Measurements from ENCODE around the gene SLC25A51.
"Not testable (repeated sequence)": the region's sequence is repeated elsewhere in the genome, so short reads cannot be mapped to it uniquely, and the experiment has no call there.

Gene SLC25A51

DNA sequence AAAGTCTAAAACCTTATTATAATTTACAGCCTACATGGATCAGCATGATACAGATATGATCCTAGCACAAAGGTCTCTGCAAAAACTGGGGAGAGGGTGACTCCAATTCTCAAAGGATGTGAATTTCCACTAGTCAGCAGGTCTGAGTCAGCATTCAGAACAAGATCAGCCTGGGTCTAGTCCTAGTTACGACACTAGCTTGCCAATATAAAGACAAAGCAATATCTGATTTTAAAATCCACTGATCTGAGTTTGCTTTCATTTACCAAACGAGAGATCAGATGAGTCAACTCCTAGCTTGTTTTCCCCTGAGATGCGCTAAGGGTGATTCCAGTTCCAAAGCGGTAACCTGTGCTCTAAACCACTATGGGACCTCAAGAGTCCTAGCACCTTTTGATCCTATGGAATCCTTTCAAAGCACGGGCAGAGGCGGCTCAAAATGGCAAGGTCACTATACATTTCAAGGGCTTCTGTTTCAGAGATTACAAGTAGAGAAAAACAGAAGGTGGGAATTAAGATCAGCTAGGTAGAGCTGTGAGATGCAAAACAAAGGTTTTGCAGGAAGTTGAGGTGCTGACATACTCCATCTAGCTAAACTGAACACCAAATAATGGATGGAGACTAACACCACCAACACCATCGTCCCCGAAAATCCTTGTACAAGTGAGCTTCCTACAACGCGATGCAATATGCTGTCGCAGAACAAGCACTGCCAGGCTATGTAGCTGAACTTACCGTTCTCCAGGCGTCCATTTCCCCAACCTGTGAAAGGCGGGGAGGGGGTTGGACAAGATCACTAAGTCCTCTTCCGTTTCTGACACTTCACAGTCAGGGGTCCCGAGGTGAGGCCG is 906 bp downstream of the SLC25A51 start:
- peak overlapping the region; percentile 91 for H3K27ac ChIP-seq
- H3K9me3 ChIP-seq = no peaks in the 10 kb centered on the region
- H3K4me1 ChIP-seq (ENCODE audit: control insufficient read depth in 1 of 2, insufficient read depth in 1 of 2, low read depth in 1 of 2, low read length in 1 of 2) = peaks cover 45 to 59% of the 10 kb centered on the region in 2 experiments
- H3K27me3 ChIP-seq = no peaks in the 10 kb centered on the region
- TF ChIP-seq, protein P1, sequence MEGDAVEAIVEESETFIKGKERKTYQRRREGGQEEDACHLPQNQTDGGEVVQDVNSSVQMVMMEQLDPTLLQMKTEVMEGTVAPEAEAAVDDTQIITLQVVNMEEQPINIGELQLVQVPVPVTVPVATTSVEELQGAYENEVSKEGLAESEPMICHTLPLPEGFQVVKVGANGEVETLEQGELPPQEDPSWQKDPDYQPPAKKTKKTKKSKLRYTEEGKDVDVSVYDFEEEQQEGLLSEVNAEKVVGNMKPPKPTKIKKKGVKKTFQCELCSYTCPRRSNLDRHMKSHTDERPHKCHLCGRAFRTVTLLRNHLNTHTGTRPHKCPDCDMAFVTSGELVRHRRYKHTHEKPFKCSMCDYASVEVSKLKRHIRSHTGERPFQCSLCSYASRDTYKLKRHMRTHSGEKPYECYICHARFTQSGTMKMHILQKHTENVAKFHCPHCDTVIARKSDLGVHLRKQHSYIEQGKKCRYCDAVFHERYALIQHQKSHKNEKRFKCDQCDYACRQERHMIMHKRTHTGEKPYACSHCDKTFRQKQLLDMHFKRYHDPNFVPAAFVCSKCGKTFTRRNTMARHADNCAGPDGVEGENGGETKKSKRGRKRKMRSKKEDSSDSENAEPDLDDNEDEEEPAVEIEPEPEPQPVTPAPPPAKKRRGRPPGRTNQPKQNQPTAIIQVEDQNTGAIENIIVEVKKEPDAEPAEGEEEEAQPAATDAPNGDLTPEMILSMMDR (IDR thresholded peaks at IDR 0.05) = no peak
- H3K4me3 ChIP-seq (ENCODE audit: low read depth in 1 of 2, low read length in 1 of 2) = peak overlapping the region; percentile 85 to 91
- peaks cover 7% of the 10 kb centered on the region for H3K36me3 ChIP-seq

DNA sequence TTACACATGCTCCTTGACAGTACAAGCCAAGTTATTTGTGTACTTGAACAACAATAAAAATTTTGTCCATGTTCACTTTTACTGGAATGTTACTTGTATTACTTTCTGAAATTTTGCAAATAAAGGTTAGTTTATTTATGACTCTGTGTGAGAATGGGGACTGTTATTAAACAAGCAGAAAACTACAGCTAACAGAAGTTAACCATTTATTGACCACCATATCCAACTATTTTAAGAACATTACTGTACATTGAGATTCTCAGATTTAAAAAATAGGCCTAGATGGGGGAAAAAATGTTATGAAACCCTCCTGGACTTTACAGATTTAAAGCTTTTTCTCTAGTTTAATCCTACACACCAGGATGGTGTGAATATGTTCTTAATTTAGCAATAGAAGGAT is 1.8 kb downstream of the SLC25A51 start:
- Histone ChIP-seq H3K4me3 (ENCODE audit: low read depth in 1 of 2, low read length in 1 of 2) (no peak overlapping the region), H3K27me3 (no peaks in the 10 kb centered on the region), H3K9me3 (no peaks in the 10 kb centered on the region), H3K4me1 (ENCODE audit: control insufficient read depth in 1 of 2, insufficient read depth in 1 of 2, low read depth in 1 of 2, low read length in 1 of 2) (peaks cover 37 to 50% of the 10 kb centered on the region in 2 experiments), H3K27ac (no peak overlapping the region), H3K36me3 (peaks cover 11% of the 10 kb centered on the region)
- TF ChIP-seq, protein P1 (IDR thresholded peaks at IDR 0.05) = no peak

DNA sequence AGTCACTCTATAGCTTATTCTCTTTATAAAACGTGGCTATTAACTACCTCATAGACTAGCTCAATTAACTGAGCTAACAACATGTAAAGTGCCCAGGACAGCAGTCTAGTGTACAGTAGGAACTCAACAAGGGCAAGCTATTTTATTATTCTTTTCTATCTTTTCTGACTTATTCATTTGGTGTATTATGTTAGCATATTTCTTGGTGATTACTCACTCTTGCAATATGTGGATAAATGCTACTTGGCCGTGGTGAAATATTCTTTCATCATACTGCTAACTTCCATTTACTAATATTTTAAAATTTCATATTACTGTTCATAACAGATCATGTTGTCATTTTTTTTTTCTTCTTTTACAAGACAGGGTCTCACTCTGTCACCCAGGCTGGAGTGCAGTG is 4.9 kb downstream of the SLC25A51 start:
- peak overlapping the region; percentile 51 for H3K27ac ChIP-seq
- no peaks in the 10 kb centered on the region for H3K9me3 ChIP-seq
- H3K4me1 ChIP-seq (ENCODE audit: control insufficient read depth in 1 of 2, insufficient read depth in 1 of 2, low read depth in 1 of 2, low read length in 1 of 2) = peaks cover 26 to 32% of the 10 kb centered on the region in 2 experiments
- H3K27me3 ChIP-seq = no peaks in the 10 kb centered on the region
- TF ChIP-seq, protein P1 (IDR thresholded peaks at IDR 0.05) = no peak
- H3K36me3 ChIP-seq = peaks cover 31% of the 10 kb centered on the region
- no peak overlapping the region for H3K4me3 ChIP-seq (ENCODE audit: low read depth in 1 of 2, low read length in 1 of 2)

DNA sequence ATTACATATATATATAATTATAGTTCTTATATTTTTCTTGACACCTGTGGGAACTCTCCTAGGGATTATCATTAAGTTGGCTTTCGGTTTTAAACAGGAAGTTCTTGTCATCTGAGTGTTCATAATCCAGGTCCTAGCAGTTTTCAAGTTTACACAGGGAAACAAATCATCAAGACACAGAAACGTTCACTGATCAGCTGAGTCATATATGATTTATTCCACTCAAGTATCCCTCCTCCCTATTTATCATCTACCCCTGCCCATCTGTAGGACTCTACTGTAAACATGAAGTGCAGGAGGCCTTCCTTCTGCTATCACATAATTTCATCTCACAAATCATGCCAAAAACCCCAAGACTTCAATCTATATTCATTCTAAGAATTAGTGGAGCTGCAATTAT is 6.3 kb downstream of the SLC25A51 start:
- Histone ChIP-seq H3K27ac (peak overlapping the region; percentile 27), H3K4me1 (ENCODE audit: control insufficient read depth in 1 of 2, insufficient read depth in 1 of 2, low read depth in 1 of 2, low read length in 1 of 2) (peaks cover 19 to 21% of the 10 kb centered on the region in 2 experiments), H3K36me3 (peaks cover 44% of the 10 kb centered on the region), H3K27me3 (no peaks in the 10 kb centered on the region), H3K9me3 (no peaks in the 10 kb centered on the region), H3K4me3 (ENCODE audit: low read depth in 1 of 2, low read length in 1 of 2) (no peak overlapping the region)
- TF ChIP-seq, protein P1 (IDR thresholded peaks at IDR 0.05) = no peak

DNA sequence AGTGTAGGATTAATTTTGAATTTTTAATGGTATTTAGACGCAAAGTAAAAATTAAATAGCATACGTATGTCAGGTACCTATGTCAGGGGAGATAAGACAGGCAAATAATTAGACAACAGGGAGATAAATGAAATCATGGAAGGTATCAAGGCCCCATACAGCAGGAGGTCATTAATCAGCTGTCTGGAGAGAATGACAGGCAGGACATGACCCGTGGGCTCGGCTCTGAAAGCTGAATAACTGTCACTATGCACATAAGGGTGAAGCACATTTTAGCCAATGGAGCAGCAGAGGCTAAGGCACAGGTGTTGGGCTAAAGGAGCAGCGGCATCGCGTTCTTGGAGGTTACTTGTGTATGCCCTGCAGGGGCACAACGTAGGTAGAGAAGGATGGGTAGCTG is 11.9 kb downstream of the SLC25A51 start:
- TF ChIP-seq, protein P1 (IDR thresholded peaks at IDR 0.05) = no peak
- no peak overlapping the region for H3K27ac ChIP-seq
- H3K4me1 ChIP-seq (ENCODE audit: control insufficient read depth in 1 of 2, insufficient read depth in 1 of 2, low read depth in 1 of 2, low read length in 1 of 2) = peaks cover 17 to 19% of the 10 kb centered on the region in 2 experiments
- no peaks in the 10 kb centered on the region for H3K9me3 ChIP-seq
- H3K36me3 ChIP-seq = peaks cover 43% of the 10 kb centered on the region
- no peaks in the 10 kb centered on the region for H3K27me3 ChIP-seq
- H3K4me3 ChIP-seq (ENCODE audit: low read depth in 1 of 2, low read length in 1 of 2) = no peak overlapping the region

DNA sequence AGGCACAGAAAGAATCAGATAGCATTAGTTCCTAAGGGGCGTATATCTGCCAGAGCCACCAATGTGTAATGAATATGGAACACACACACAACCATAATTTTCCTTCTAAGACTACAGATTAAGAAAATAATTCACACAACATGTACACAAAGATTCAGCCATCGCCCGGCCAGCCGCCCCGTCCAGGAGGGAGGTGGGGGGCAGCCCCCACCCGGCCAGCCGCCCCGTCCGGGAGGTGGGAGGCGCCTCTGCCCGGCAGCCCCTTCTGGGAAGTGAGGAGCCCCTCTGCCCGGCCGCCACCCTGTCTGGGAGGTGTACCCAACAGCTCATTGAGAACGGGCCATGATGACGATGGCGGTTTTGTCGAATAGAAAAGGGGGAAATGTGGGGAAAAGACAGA is 12.9 kb downstream of the SLC25A51 start:
- not testable (repeated sequence) for H3K9me3 ChIP-seq; H3K27ac ChIP-seq; H3K4me3 ChIP-seq (ENCODE audit: low read depth in 1 of 2, low read length in 1 of 2); H3K27me3 ChIP-seq
- peaks cover 17 to 19% of the 10 kb centered on the region in 2 experiments for H3K4me1 ChIP-seq (ENCODE audit: control insufficient read depth in 1 of 2, insufficient read depth in 1 of 2, low read depth in 1 of 2, low read length in 1 of 2)
- H3K36me3 ChIP-seq = peaks cover 39% of the 10 kb centered on the region
